AG09319 (cell line): Measurements from ENCODE around the gene CHRNB1.

ENCODE experiments used
- DNase-seq: peaks from one replicate; pipeline ENCODE4 v3.0.0-alpha.2; 2010; ENCODE audit warnings: low read depth; ENCODE audit errors: extremely low read depth
- TF ChIP-seq, protein P1 (sequence below): IDR thresholded peaks from 2 replicates; pipeline ENCODE4 v1.5.1; 2011; ENCODE audit warnings: low read depth, mild to moderate bottlenecking, inconsistent platforms, low read length, moderate library complexity

Gene CHRNB1

DNA sequence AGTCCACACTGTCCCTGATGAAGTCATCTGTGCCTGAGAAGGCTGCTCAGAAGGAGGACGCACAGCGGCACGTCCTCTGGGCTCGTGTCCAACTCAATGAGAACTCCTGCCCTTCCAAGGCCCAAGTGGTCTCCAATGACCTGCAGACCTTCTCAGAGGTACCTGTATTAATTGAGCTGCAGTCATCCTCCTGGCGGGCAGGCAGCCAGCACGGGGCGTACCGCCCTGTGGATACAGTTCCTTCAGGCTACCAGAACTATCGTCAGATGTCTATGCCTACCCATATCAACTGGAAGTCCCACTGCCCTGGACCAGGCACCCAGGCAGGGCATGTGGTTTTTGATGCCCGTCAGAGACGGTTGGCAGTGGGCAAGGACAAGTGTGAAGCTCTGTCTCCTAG, 12.6 kb upstream of the CHRNB1 start:
- DNase-seq, result no peak
- TF ChIP-seq, protein P1, sequence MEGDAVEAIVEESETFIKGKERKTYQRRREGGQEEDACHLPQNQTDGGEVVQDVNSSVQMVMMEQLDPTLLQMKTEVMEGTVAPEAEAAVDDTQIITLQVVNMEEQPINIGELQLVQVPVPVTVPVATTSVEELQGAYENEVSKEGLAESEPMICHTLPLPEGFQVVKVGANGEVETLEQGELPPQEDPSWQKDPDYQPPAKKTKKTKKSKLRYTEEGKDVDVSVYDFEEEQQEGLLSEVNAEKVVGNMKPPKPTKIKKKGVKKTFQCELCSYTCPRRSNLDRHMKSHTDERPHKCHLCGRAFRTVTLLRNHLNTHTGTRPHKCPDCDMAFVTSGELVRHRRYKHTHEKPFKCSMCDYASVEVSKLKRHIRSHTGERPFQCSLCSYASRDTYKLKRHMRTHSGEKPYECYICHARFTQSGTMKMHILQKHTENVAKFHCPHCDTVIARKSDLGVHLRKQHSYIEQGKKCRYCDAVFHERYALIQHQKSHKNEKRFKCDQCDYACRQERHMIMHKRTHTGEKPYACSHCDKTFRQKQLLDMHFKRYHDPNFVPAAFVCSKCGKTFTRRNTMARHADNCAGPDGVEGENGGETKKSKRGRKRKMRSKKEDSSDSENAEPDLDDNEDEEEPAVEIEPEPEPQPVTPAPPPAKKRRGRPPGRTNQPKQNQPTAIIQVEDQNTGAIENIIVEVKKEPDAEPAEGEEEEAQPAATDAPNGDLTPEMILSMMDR, result no peak

DNA sequence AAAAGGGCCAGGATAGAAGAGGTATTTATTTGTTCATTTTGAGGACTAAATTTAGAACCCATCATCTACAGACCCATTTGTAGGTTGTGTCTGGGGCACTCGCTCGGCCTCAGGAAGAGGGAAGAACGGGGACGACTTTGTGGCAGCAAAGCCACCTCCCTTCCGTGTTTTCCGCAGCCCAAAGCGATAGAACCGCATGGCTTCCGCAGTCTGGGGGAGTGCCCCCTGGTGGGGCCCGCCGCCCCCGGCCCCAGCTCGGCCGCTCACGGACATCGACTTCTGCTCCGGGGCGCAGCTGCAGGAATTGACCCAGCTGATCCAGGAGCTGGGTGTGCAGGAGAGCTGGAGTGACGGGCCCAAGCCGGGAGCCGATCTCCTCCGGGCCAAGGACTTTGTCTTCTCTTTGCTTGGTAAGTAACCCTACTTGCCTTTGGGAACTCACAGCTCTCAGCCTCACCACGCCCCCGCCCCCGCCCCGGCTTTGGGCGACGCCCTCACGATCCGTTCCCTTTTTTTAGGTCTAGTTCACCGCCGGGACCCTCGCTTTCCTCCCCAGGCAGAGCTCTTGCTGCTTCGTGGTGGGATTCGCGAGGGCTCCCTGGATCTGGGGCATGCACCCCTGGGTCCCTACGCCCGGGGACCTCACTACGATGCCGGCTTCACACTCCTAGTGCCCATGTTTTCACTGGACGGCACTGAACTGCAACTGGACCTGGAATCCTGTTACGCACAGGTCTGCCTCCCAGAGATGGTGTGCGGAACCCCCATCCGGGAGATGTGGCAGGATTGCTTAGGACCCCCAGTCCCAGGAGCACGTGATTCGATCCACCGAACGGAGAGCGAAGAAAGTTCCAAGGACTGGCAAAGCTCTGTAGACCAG, 8.9 kb upstream of the CHRNB1 start:
- TF ChIP-seq, protein P1, result no peak; the same call in 1 of the 2 replicates
- no peak for DNase-seq

DNA sequence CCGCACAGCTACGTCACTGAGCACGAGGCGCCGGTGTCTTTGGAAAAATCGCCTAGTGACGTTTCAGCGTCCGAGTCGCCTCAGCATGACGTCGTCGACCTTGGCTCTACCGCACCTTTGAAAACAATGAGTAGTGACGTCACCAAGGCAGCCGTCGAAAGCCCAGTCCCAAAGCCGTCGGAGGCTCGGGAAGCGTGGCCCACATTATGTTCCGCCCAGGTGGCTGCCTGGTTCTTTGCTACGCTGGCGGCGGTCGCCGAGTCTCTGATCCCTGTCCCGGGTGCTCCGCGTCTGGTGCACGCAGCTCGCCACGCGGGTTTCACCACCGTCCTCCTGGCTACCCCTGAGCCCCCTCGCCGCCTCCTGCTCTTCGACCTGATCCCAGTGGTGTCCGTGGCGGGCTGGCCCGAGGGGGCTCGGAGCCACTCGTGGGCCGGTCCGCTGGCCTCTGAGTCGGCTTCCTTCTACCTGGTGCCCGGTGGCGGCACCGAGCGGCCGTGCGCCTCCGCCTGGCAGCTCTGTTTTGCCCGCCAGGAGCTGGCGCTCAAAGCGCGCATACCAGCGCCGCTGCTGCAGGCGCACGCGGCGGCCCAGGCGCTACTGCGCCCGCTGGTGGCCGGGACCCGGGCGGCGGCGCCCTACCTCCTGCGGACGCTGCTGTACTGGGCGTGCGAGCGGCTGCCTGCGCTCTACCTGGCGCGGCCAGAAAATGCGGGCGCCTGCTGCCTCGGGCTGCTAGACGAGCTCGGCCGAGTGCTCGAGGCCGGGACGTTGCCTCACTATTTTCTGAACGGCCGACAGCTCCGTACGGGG, 8.1 kb upstream of the CHRNB1 start:
- peak; percentile 47 for DNase-seq
- TF ChIP-seq, protein P1, result peak; percentile 57

DNA sequence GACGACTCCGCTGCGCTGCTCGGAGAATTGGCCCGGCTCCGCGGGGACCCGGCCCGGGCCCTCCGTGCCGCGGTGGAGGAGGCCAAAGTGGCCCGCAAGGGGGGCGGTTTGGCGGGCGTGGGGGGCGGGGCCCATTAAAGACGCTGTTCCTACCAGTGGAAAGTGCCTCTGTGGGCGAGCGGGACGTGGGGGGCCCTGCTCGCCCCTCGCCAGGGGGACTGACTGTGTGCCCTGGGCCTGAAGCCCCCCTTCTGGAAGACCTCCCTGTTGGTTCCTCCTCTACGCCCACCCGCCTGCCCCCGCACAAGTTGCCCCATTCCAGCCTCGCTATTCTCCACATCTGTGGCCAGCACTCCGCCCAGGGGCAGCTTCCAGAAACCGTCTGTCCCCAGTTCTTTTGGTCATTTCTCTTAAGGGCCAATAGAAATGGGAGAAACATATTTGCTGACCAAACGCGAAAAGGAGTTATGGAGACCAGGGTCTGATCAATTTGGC, 7.4 kb upstream of the CHRNB1 start:
- DNase-seq, result no peak
- TF ChIP-seq, protein P1, result no peak

DNA sequence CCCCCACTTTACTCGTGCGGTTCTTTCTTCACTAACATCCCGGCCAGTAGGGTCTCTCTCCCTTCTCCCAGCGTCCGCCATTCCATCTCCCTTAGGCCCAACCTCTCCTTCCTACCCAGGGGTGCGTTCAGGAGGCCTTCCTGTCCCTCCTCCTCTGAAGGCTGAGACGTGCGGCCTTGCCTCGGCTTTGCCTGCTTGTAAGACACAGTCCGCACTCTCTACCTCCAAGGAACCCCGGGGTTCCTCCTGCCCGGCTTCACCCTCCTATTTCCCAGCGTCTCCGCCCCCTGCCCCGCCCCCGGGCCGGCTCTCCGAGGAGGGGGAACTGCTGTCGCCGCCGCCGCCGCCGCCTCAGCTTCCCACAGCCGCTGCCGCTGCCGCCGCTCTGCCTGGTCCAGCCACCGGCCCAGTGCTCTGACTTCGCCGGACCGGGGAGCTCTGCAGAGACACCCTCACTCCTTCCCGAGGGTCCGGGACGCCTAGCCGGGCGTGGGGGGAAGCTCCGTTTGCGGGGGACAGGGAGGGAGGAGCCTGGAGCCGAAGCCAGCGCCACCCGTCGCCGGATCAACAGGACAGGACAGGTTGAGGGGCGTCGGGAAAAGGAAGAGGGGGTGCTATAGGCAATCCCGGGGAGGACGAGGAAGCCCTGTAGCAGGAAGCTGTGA, 6.8 kb upstream of the CHRNB1 start:
- TF ChIP-seq, protein P1, result no peak
- no peak for DNase-seq

DNA sequence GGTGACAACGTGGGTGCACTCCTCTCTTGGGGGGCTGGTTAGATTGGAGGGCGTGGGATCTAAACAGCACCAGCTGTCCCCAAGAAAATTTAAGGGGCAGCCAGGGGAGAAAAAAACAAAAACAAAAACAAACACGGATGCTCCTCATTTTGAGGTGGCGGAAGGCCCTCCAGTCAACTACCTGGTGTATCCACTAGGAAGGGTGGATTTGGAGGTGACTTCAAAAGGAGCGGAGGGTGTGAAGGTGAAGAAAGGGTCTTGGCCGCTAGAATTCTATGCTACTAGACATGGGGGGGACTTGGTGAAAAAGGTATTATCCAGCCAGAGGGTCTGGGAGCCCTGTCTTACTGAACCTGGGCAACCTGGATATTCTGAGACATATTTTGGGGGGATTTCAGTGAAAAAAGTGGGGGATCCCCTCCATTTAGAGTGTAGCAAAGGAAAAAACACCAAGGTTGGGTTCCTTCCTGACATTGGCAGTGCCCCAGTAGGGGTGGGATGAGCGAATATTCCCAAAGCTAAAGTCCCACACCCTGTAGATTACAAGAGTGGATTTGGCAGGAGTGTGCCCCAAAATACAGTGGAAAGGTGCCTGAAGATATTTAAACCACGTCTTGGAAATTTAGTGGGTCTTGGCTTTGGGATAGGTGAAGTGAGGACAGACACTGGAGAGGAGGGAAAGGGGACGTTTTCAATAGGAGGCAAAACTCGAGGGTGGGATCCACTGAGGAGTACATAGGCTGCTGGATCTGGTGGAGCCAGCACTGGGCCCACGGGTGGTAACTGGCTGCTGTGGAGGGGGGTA, 6.0 kb upstream of the CHRNB1 start:
- TF ChIP-seq, protein P1, result no peak
- DNase-seq, result no peak
